OCI-LY7 (cell line): ENCODE measurements around the gene PTPRE. TPM values are rescaled to one million over a fixed set of nuclear protein-coding genes. Genes with fewer than 3 reads are reported as not detected.
A peak's percentile ranks its signal among the peaks of the same experiment; 100 is the strongest.

Experiments used
- BruUV-seq: library from RNA; stranded (reverse); fragments of 400-500 nt; replicated peaks from 2 replicates; lab custom pipeline; 2021; lab: Mats Ljungman, UMichigan
- CTCF ChIA-PET: fragments of 300-600 bp; sonication (Branson Sonifier 250); formaldehyde crosslinking; loops from one replicate; lab custom pipeline; 2022; ENCODE audit warnings: antibody characterized with exemption; ENCODE audit not compliant: unreplicated experiment; lab: Charles Lee
- POLR2A ChIA-PET: fragments of 300-600 bp; sonication (Branson Sonifier 250); formaldehyde crosslinking; loops from one replicate; lab custom pipeline; 2022; ENCODE audit warnings: antibody characterized with exemption; lab: Charles Lee
- DNase-seq: peaks from one replicate; pipeline ENCODE4 v3.0.0-alpha.2; 2015; ENCODE audit warnings: low spot score
- H2AFZ ChIP-seq: fragments of 200-600 bp; sonication (generic), shearing (Covaris generic); 2 replicates; pipeline ENCODE4 v1.6.1; 2014; ENCODE audit warnings: mild to moderate bottlenecking, antibody characterized with exemption, low read length, moderate library complexity
- H3K27ac ChIP-seq: fragments of 200-600 bp; sonication (generic); 2 replicates; pipeline ENCODE4 v1.5.1; 2014; ENCODE audit warnings: mixed run types, low read depth, mild to moderate bottlenecking, moderate library complexity, low read length, inconsistent platforms; ENCODE audit not compliant: poor library complexity, severe bottlenecking
- H3K36me3 ChIP-seq: fragments of 200-600 bp; sonication (generic); 2 replicates; pipeline ENCODE4 v1.6.1; 2014; ENCODE audit warnings: mild to moderate bottlenecking, antibody characterized with exemption, low read length, moderate library complexity, mixed read lengths; ENCODE audit not compliant: insufficient read depth
- H3K4me1 ChIP-seq: fragments of 200-600 bp; sonication (generic); 2 replicates; pipeline ENCODE4 v1.5.1; 2014; ENCODE audit warnings: mild to moderate bottlenecking, low read length; ENCODE audit not compliant: insufficient read depth, poor library complexity, severe bottlenecking
- H3K4me2 ChIP-seq: fragments of 200-600 bp; sonication (generic); 2 replicates; pipeline ENCODE4 v1.6.1; 2014; ENCODE audit warnings: mild to moderate bottlenecking, low read length
- H3K4me3 ChIP-seq: fragments of 200-600 bp; sonication (generic); 2 replicates; pipeline ENCODE4 v1.5.1; 2014; ENCODE audit warnings: mild to moderate bottlenecking, low read depth, low read length; ENCODE audit not compliant: poor library complexity, severe bottlenecking
- H3K79me2 ChIP-seq: fragments of 200-600 bp; sonication (generic); 2 replicates; pipeline ENCODE4 v1.6.1; 2016; ENCODE audit warnings: low read depth, mild to moderate bottlenecking, low read length, moderate library complexity, mixed read lengths; ENCODE audit not compliant: insufficient read depth
- H3K9me2 ChIP-seq: fragments of 200-600 bp; sonication (generic); 2 replicates; pipeline ENCODE4 v1.6.1; 2016; ENCODE audit warnings: mild to moderate bottlenecking, low read length, mixed read lengths; ENCODE audit not compliant: insufficient read depth
- H3K9me3 ChIP-seq: fragments of 200-600 bp; sonication (generic); 2 replicates; pipeline ENCODE4 v1.6.1; 2014; ENCODE audit warnings: mild to moderate bottlenecking, mixed run types, low read length, mixed read lengths
- H4K20me1 ChIP-seq: fragments of 200-600 bp; sonication (generic); 2 replicates; pipeline ENCODE4 v1.6.1; 2014; ENCODE audit warnings: mild to moderate bottlenecking, antibody characterized with exemption, low read length, moderate library complexity, mixed read lengths; ENCODE audit not compliant: insufficient read depth
- CTCF ChIP-seq: fragments of 200-600 bp; sonication (generic); conservative IDR thresholded peaks from 2 replicates; pipeline ENCODE4 v1.5.1; 2014; ENCODE audit warnings: mild to moderate bottlenecking, antibody characterized with exemption, low read length, moderate library complexity, mixed read lengths
- EZH2phosphoT487 ChIP-seq: fragments of 200-600 bp; sonication (generic); IDR thresholded peaks from 2 replicates; pipeline ENCODE4 v1.6.1; 2018; ENCODE audit warnings: low read depth, borderline replicate concordance, mild to moderate bottlenecking, mixed run types, antibody characterized with exemption, low read length, moderate library complexity, mixed read lengths
- intact Hi-C: fragments of 100-400 bp; cut with micrococcal nuclease; formaldehyde crosslinking; loops from one replicate; pipeline ENCODE4 v1.10.0; 2022; ENCODE audit not compliant: unreplicated experiment
- total RNA-seq, 2 experiments: library from RNA; depleted of rRNA in 1 of 2; stranded (reverse); fragments of >200 nt in 1 of 2; shearing (Covaris generic) in 1 of 2; gene quantifications; 2 replicates each; pipeline ENCODE4 v1.2.3, GENCODE V29; 2014 to 2022

PTPRE gene
- total RNA-seq, 2 experiments from 2014 or later: 6.8 to 8.3 TPM

- no peak overlapping the region for H3K4me2 ChIP-seq
- H3K27ac ChIP-seq: no peak overlapping the region
- peaks cover 13% of the 10 kb centered on the region for H3K36me3 ChIP-seq
- no peak overlapping the region for H2AFZ ChIP-seq
- no peaks in the 10 kb centered on the region for H4K20me1 ChIP-seq
- TF ChIP-seq CTCF (no peak), EZH2phosphoT487 (no peak)
- POLR2A ChIA-PET: no interaction called here
- CTCF ChIA-PET: interaction anchor here (0.5 kb wide), 1 partner anchor 13 kb away, joined by 4 read pairs; no protein-coding TSS in a partner anchor
- BruUV-seq: no TSS peak
- no peak overlapping the region for H3K4me3 ChIP-seq
- H3K9me2 ChIP-seq: no peaks in the 10 kb centered on the region
- no peaks in the 10 kb centered on the region for H3K9me3 ChIP-seq
- no peaks in the 10 kb centered on the region for H3K4me1 ChIP-seq
- no peak for DNase-seq
- intact Hi-C loops: no loop called here
- H3K79me2 ChIP-seq: no peaks in the 10 kb centered on the region
These were observed 170.4 kb downstream of the PTPRE start for GRCh38 chr10:128077155-128077875.

- BruUV-seq: no TSS peak
- DNase-seq: peak; percentile 37
- no peaks in the 10 kb centered on the region for H3K9me2 ChIP-seq
- H3K27ac ChIP-seq: no peak overlapping the region
- CTCF ChIA-PET: interaction anchor here (0.6 kb wide), 2 partner anchors 37 to 129 kb away, joined by 3 to 7 read pairs; no protein-coding TSS in a partner anchor
- no peak overlapping the region for H3K4me3 ChIP-seq
- H4K20me1 ChIP-seq: no peaks in the 10 kb centered on the region
- intact Hi-C loops: loop anchor here (1.0 kb wide), 1 partner anchor 72 kb away; no protein-coding TSS in a partner anchor
- no peaks in the 10 kb centered on the region for H3K9me3 ChIP-seq
- TF ChIP-seq EZH2phosphoT487: no peak
- peak; percentile 86 for TF ChIP-seq CTCF
- POLR2A ChIA-PET: no interaction called here
- no peak overlapping the region for H2AFZ ChIP-seq
- no peaks in the 10 kb centered on the region for H3K4me1 ChIP-seq
- H3K4me2 ChIP-seq: no peak overlapping the region
- H3K79me2 ChIP-seq: no peaks in the 10 kb centered on the region
- H3K36me3 ChIP-seq: peaks cover 13% of the 10 kb centered on the region
These were observed 171.4 kb downstream of the PTPRE start for GRCh38 chr10:128078136-128078969.
